Hematopoietic multipotent progenitor cell treated with erythropoietin and hydrocortisone succinate and interleukin-3 and kit ligand, for 8 days (in vitro differentiated cells): ENCODE measurements around the gene MRGPRX4.

Experiments used
- DNase-seq: peaks from one replicate; pipeline ENCODE4 v3.0.0-alpha.2; 2015

Gene MRGPRX4

GRCh38 chr11:18221274-18221876 is 48.7 kb downstream of the MRGPRX4 start:
- DNase-seq = no peak

- no peak for DNase-seq
Measured at GRCh38 chr11:18222814-18223421, 50.3 kb downstream of the MRGPRX4 start.
